ENCODE data around the gene KCNK5.

KCNK5 gene

GRCh38 chr6:39167866-39168625, 61.2 kb downstream of the KCNK5 start (continued):
- TF ChIP-seq ZNF155 (tag by site-specific recombination; IDR thresholded peaks at IDR 0.05) (no peak), ZSCAN5A (tag by site-specific recombination; IDR thresholded peaks at IDR 0.05) (no peak), KLF10 (tag by site-specific recombination; IDR thresholded peaks at IDR 0.05) (no peak), SP2 (tag by site-specific recombination; IDR thresholded peaks at IDR 0.05) (no peak), ZNF548 (tag by site-specific recombination; IDR thresholded peaks at IDR 0.05) (no peak), ZNF473 (tag by site-specific recombination; IDR thresholded peaks at IDR 0.05) (no peak), ZNF596 (tag by site-specific recombination; IDR thresholded peaks at IDR 0.05) (no peak), FEZF1 (tag by site-specific recombination; IDR thresholded peaks at IDR 0.05) (no peak), GLIS2 (tag by site-specific recombination; IDR thresholded peaks at IDR 0.05) (no peak), ZNF837 (tag by site-specific recombination; IDR thresholded peaks at IDR 0.05) (no peak), ZNF311 (tag by site-specific recombination; IDR thresholded peaks at IDR 0.05; ENCODE audit: borderline replicate concordance) (no peak)
- TF ChIP-seq, protein P1, sequence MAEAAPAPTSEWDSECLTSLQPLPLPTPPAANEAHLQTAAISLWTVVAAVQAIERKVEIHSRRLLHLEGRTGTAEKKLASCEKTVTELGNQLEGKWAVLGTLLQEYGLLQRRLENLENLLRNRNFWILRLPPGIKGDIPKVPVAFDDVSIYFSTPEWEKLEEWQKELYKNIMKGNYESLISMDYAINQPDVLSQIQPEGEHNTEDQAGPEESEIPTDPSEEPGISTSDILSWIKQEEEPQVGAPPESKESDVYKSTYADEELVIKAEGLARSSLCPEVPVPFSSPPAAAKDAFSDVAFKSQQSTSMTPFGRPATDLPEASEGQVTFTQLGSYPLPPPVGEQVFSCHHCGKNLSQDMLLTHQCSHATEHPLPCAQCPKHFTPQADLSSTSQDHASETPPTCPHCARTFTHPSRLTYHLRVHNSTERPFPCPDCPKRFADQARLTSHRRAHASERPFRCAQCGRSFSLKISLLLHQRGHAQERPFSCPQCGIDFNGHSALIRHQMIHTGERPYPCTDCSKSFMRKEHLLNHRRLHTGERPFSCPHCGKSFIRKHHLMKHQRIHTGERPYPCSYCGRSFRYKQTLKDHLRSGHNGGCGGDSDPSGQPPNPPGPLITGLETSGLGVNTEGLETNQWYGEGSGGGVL (tag by site-specific recombination; IDR thresholded peaks at IDR 0.05), result no peak
- TF ChIP-seq, protein P2, sequence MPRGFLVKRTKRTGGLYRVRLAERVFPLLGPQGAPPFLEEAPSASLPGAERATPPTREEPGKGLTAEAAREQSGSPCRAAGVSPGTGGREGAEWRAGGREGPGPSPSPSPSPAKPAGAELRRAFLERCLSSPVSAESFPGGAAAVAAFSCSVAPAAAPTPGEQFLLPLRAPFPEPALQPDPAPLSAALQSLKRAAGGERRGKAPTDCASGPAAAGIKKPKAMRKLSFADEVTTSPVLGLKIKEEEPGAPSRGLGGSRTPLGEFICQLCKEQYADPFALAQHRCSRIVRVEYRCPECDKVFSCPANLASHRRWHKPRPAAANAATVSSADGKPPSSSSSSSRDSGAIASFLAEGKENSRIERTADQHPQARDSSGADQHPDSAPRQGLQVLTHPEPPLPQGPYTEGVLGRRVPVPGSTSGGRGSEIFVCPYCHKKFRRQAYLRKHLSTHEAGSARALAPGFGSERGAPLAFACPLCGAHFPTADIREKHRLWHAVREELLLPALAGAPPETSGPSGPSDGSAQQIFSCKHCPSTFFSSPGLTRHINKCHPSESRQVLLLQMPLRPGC (tag by site-specific recombination; IDR thresholded peaks at IDR 0.05), result no peak
- TF ChIP-seq, protein P3, sequence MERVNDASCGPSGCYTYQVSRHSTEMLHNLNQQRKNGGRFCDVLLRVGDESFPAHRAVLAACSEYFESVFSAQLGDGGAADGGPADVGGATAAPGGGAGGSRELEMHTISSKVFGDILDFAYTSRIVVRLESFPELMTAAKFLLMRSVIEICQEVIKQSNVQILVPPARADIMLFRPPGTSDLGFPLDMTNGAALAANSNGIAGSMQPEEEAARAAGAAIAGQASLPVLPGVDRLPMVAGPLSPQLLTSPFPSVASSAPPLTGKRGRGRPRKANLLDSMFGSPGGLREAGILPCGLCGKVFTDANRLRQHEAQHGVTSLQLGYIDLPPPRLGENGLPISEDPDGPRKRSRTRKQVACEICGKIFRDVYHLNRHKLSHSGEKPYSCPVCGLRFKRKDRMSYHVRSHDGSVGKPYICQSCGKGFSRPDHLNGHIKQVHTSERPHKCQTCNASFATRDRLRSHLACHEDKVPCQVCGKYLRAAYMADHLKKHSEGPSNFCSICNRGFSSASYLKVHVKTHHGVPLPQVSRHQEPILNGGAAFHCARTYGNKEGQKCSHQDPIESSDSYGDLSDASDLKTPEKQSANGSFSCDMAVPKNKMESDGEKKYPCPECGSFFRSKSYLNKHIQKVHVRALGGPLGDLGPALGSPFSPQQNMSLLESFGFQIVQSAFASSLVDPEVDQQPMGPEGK (tag by site-specific recombination; IDR thresholded peaks at IDR 0.05), result no peak

DNA sequence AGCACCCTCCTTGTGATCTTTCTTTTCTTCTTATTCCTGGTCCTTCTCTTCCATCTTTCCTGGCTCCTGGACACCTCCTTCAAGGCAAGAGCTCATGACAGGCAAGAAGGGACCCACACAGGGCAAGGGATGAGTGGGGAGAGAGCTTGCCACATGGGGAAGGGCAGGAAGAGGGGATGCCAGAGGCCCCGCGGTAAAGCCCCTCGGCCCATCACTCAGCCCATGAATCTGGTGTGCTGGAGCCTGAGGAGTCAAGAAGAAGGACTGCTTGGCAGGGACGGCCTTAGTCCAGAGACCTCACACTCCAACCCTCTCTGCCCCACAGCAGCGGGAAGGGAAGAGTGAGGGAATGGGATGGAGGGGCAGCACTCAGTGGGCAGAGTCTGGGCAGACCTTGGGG, 62.0 kb downstream of the KCNK5 start:
- Histone ChIP-seq H3K9me3 (ENCODE audit: control insufficient read depth, insufficient read depth, low read depth, low read length) (no peaks in the 10 kb centered on the region), H3K27ac (ENCODE audit: extremely low read depth, low read depth, low read length) (no peak overlapping the region), H3K36me3 (ENCODE audit: control insufficient read depth in 2 of 2, insufficient read depth in 1 of 2, low read length in 2 of 2) (no peaks in the 10 kb centered on the region), H3K4me1 (ENCODE audit: control insufficient read depth, insufficient read depth, low read length) (no peaks in the 10 kb centered on the region), H3K4me3 (ENCODE audit: low read depth, low read length) (no peak overlapping the region)
- POLR2A ChIA-PET, result no interaction called here
- CTCF ChIA-PET, result interaction anchor here (0.5 to 11.4 kb wide), 27 partner anchors 9 to 1155 kb away, joined by 3 to 453 read pairs (median 4); partner anchors contain the start of genes KCNK17 and KCNK5
- TF ChIP-seq ZNF426 (tag by site-specific recombination; IDR thresholded peaks at IDR 0.05) (no peak), ZBTB7A (tag by site-specific recombination; IDR thresholded peaks at IDR 0.05; ENCODE audit: low read depth) (no peak), YY2 (tag by site-specific recombination; IDR thresholded peaks at IDR 0.05) (no peak), ZNF473 (tag by site-specific recombination; IDR thresholded peaks at IDR 0.05) (no peak), ZNF830 (tag by site-specific recombination; IDR thresholded peaks at IDR 0.05; ENCODE audit: low read depth) (no peak), ZNF26 (tag by site-specific recombination; IDR thresholded peaks at IDR 0.05) (no peak), ZNF416 (tag by site-specific recombination; IDR thresholded peaks at IDR 0.05) (no peak), ZNF37A (tag by site-specific recombination; IDR thresholded peaks at IDR 0.05) (no peak), ZFHX2 (tag by site-specific recombination; conservative IDR thresholded peaks at IDR 0.05) (no peak), ZNF610 (tag by site-specific recombination; IDR thresholded peaks at IDR 0.05; ENCODE audit: borderline replicate concordance) (no peak), ZNF169 (tag by site-specific recombination; IDR thresholded peaks at IDR 0.05) (no peak), SCRT1 (tag by site-specific recombination; IDR thresholded peaks at IDR 0.05; ENCODE audit: borderline replicate concordance) (no peak), ZNF654 (tag by site-specific recombination; IDR thresholded peaks at IDR 0.05; ENCODE audit: low read depth) (no peak), ZNF391 (tag by site-specific recombination; IDR thresholded peaks at IDR 0.05; ENCODE audit: borderline replicate concordance, low read depth) (no peak), TCF7L2 (IDR thresholded peaks at IDR 0.05; ENCODE audit: borderline replicate concordance, low read depth, low read length) (no peak), GLI4 (tag by site-specific recombination; IDR thresholded peaks at IDR 0.05) (no peak), ZNF600 (tag by site-specific recombination; IDR thresholded peaks at IDR 0.05) (no peak)

All from HEK293 (cell line).